Skin epidermis (tissue), 12 donors: Measurements from ENCODE around the gene NELFCD.
"Not testable (repeated sequence)": the region's sequence is repeated elsewhere in the genome, so short reads cannot be mapped to it uniquely, and the experiment has no call there.

Experiments used
- H3K27ac ChIP-seq, 21 experiments: fragments of 200-600 bp; sonication (generic) in 11 of 21; one replicate each; pipeline ENCODE4 v1.5.0; 2020; ENCODE audit warnings: mild to moderate bottlenecking in 3 of 21, inconsistent platforms in 2 of 21, moderate library complexity in 2 of 21
- H3K4me3 ChIP-seq, 7 experiments: fragments of 200-600 bp; sonication (generic) in 2 of 7; one replicate each; pipeline ENCODE4 v1.5.0; 2020; ENCODE audit warnings: inconsistent platforms in 2 of 7, mild to moderate bottlenecking in 2 of 7, moderate library complexity in 1 of 7

NELFCD gene

GRCh38 chr20:58970146-58970545, 10.9 kb upstream of the NELFCD start:
- no peak overlapping the region for H3K4me3 ChIP-seq
- H3K27ac ChIP-seq, result no peak overlapping the region

GRCh38 chr20:58971429-58971828, 9.6 kb upstream of the NELFCD start:
- no peak overlapping the region for H3K27ac ChIP-seq
- H3K4me3 ChIP-seq, result no peak overlapping the region

- Histone ChIP-seq H3K4me3 (no peak overlapping the region), H3K27ac (no peak overlapping the region)
Measured at GRCh38 chr20:58973179-58973578, 7.9 kb upstream of the NELFCD start.

- H3K4me3 ChIP-seq, result no peak overlapping the region
- no peak overlapping the region for H3K27ac ChIP-seq
Measured at GRCh38 chr20:58973866-58974265, 7.2 kb upstream of the NELFCD start.

- Histone ChIP-seq H3K4me3 (no peak overlapping the region), H3K27ac (no peak overlapping the region)
Measured at GRCh38 chr20:58975353-58975752, 5.7 kb upstream of the NELFCD start.

- Histone ChIP-seq H3K4me3 (no peak overlapping the region), H3K27ac (no peak overlapping the region)
Measured at GRCh38 chr20:58976061-58976730, 4.9 kb upstream of the NELFCD start.

GRCh38 chr20:58978351-58979190, 2.5 kb upstream of the NELFCD start:
- Histone ChIP-seq H3K27ac (no peak overlapping the region), H3K4me3 (no peak overlapping the region)

GRCh38 chr20:58981628-58982364, 740 bp downstream of the NELFCD start:
- H3K27ac ChIP-seq, result peak overlapping the region; percentile 70 to 94 (median 85)

GRCh38 chr20:58982406-58983114, 1.5 kb downstream of the NELFCD start:
- peak overlapping the region in 4 of 21 experiments; percentile 83 to 90 (median 87) for H3K27ac ChIP-seq
- peak overlapping the region; percentile 42 to 81 (median 73) for H3K4me3 ChIP-seq

More at GRCh38 chr20:58981628-58982364, 740 bp downstream of the NELFCD start:
- peak overlapping the region; percentile 42 to 81 (median 73) for H3K4me3 ChIP-seq

- H3K4me3 ChIP-seq, H3K27ac ChIP-seq: not testable (repeated sequence)
Measured at GRCh38 chr20:58983115-58983468, 2.0 kb downstream of the NELFCD start.

- Histone ChIP-seq H3K4me3 (no peak overlapping the region), H3K27ac (peak overlapping the region in 1 of 21 experiments; percentile 54)
Measured at GRCh38 chr20:58984691-58985090, 3.6 kb downstream of the NELFCD start.

- Histone ChIP-seq H3K4me3 (no peak overlapping the region), H3K27ac (peak overlapping the region in 1 of 21 experiments; percentile 12)
Measured at GRCh38 chr20:58985656-58986055, 4.6 kb downstream of the NELFCD start.

- H3K4me3 ChIP-seq, result no peak overlapping the region
- H3K27ac ChIP-seq, result no peak overlapping the region
Measured at GRCh38 chr20:58986286-58986967, 5.4 kb downstream of the NELFCD start.

GRCh38 chr20:58986968-58987517, 6.0 kb downstream of the NELFCD start:
- Histone ChIP-seq H3K4me3 (no peak overlapping the region), H3K27ac (no peak overlapping the region)

- Histone ChIP-seq H3K4me3 (no peak overlapping the region), H3K27ac (no peak overlapping the region)
Measured at GRCh38 chr20:58987790-58988564, 6.9 kb downstream of the NELFCD start.

- H3K4me3 ChIP-seq, result no peak overlapping the region
- H3K27ac ChIP-seq, result no peak overlapping the region
Measured at GRCh38 chr20:58988565-58988882, 7.5 kb downstream of the NELFCD start.

GRCh38 chr20:58989196-58989595, 8.1 kb downstream of the NELFCD start:
- Histone ChIP-seq H3K4me3 (no peak overlapping the region), H3K27ac (no peak overlapping the region)

GRCh38 chr20:58990651-58991445, 9.8 kb downstream of the NELFCD start:
- Histone ChIP-seq H3K27ac (no peak overlapping the region), H3K4me3 (no peak overlapping the region)
